ENCODE data around the gene ARSI. TPM values are rescaled to one million over a fixed set of nuclear protein-coding genes. Genes with fewer than 3 reads are reported as not detected.
A peak's percentile ranks its signal among the peaks of the same experiment; 100 is the strongest.

ARSI gene
- total and polyA plus RNA-seq, 2 of the 4 experiments (the other 2 are of a cell fraction): 14.8 to 15.2 TPM

GRCh38 chr5:150322202-150322601, 19.5 kb upstream of the ARSI start:
- Histone ChIP-seq H2AFZ (replicated peaks; ENCODE audit: low read length, poor library complexity) (no peak overlapping the region), H4K5ac (ENCODE audit: low read depth, low read length) (no peak overlapping the region), H2BK20ac (ENCODE audit: low read depth, low read length) (no peak overlapping the region), H3K9me1 (ENCODE audit: insufficient read depth, low read length) (peaks cover 34% of the 10 kb centered on the region), H3K18ac (ENCODE audit: low read depth, low read length) (no peak overlapping the region), H2BK120ac (ENCODE audit: low read depth, low read length) (no peak overlapping the region), H3K27me3 (ENCODE audit: control insufficient read depth, insufficient read depth, low read length) (no peaks in the 10 kb centered on the region), H3K9ac (ENCODE audit: low read depth, low read length) (no peak overlapping the region), H3K9me3 (ENCODE audit: control insufficient read depth, insufficient read depth, low read length) (no peaks in the 10 kb centered on the region), H2BK5ac (ENCODE audit: low read depth, low read length, poor library complexity, severe bottlenecking) (no peak overlapping the region), H3K23ac (ENCODE audit: low read depth, low read length) (no peak overlapping the region), H3K4ac (ENCODE audit: low read depth, low read length) (peak overlapping the region; percentile 50; the same call in 1 of the 2 replicates), H2AK5ac (ENCODE audit: low read depth, low read length) (0 out of 2 replicates have a peak overlapping the region, but pooled peaks have one; percentile 19), H3K56ac (ENCODE audit: extremely low read depth, insufficient read depth, low read length) (no peak overlapping the region), H3K4me2 (ENCODE audit: low read depth, low read length) (no peak overlapping the region), H3K4me1 (ENCODE audit: control insufficient read depth, insufficient read depth, low read length) (peaks cover 28% of the 10 kb centered on the region), H3K4me3 (ENCODE audit: insufficient read depth, low read depth, low read length) (no peak overlapping the region), H4K20me1 (ENCODE audit: insufficient read depth, low read length) (no peaks in the 10 kb centered on the region), H2BK15ac (ENCODE audit: low read depth, low read length) (no peak overlapping the region; the same call in 2 of the 3 replicates), H4K91ac (ENCODE audit: insufficient read depth, low read depth, low read length) (no peak overlapping the region), H3K27ac (ENCODE audit: insufficient read depth, low read length) (no peak overlapping the region), H4K8ac (ENCODE audit: low read depth in 2 of 2, low read length in 2 of 2) (no peak overlapping the region), H3K36me3 (ENCODE audit: control insufficient read depth, insufficient read depth, low read length) (no peaks in the 10 kb centered on the region), H3K14ac (replicated peaks; ENCODE audit: low read depth, low read length) (no peak overlapping the region), H3K79me1 (ENCODE audit: low read depth in 1 of 2, low read length in 2 of 2) (peaks cover 0 to 8% of the 10 kb centered on the region in 2 experiments; a peak in 2 of 4 replicates), H2AK9ac (replicated peaks; ENCODE audit: low read depth, low read length, poor library complexity) (no peak overlapping the region)
- ATAC-seq (ENCODE audit: low read depth) (peak; percentile 46), DNase-seq (peak; percentile 87)
- no TSS peak for BruUV-seq (replicated peaks)
- dilution Hi-C loops (cut with HindIII; ENCODE audit: low sequenced_read_pairs, unreplicated experiment): no loop called here
- POLR2A ChIA-PET (ENCODE audit: unreplicated experiment): no interaction called here
- in situ Hi-C loops (cut with MboI; ENCODE audit: low sequenced_read_pairs): no loop called here
- TF ChIP-seq POLR2A (IDR thresholded peaks at IDR 0.05; ENCODE audit: low read depth, low read length) (no peak), MAZ (IDR thresholded peaks at IDR 0.05; ENCODE audit: borderline replicate concordance, low read depth, low read length) (no peak), MXI1 (IDR thresholded peaks at IDR 0.05; ENCODE audit: borderline replicate concordance, low read depth, low read length) (no peak), MAFK (IDR thresholded peaks at IDR 0.05; ENCODE audit: low read depth, low read length) (no peak), CHD1 (IDR thresholded peaks at IDR 0.05; ENCODE audit: low read depth, low read length) (no peak), SMC3 (IDR thresholded peaks at IDR 0.05; ENCODE audit: low read depth, low read length) (no peak), FOS (IDR thresholded peaks at IDR 0.05; ENCODE audit: low read depth, low read length) (peak; percentile 71), NFE2L2 (IDR thresholded peaks at IDR 0.05; ENCODE audit: low read depth, low read length) (no peak), CTCF (conservative IDR thresholded peaks at IDR 0.05; ENCODE audit: low read depth, low read length) (no peak), RCOR1 (IDR thresholded peaks at IDR 0.05; ENCODE audit: insufficient replicate concordance, low read length) (no peak), BHLHE40 (IDR thresholded peaks at IDR 0.05; ENCODE audit: low read depth, low read length) (peak; percentile 35; the same call in 1 of the 2 replicates)
- CTCF ChIA-PET: interaction anchor here (0.9 kb wide), 2 partner anchors 12 to 15 kb away, joined by 3 to 4 read pairs; no protein-coding TSS in a partner anchor
- intact Hi-C loops (cut with micrococcal nuclease): no loop called here
